ENCODE results near the gene TBC1D1. TPM values are rescaled to one million over a fixed set of nuclear protein-coding genes. Genes with fewer than 3 reads are reported as not detected.

The TBC1D1 gene
- total RNA-seq, 2 donors from 2014 or later = 139 to 220 TPM

GRCh38 chr4:38177035-38177546 lies 286.2 kb downstream of the TBC1D1 start:
- H3K36me3 ChIP-seq = no peaks in the 10 kb centered on the region
- peaks cover 0 to 11% of the 10 kb centered on the region in 2 donors for H3K4me1 ChIP-seq
- no peaks in the 10 kb centered on the region for H3K27me3 ChIP-seq
- DNase-seq (ENCODE audit: low spot score) = peak; percentile 75
- no peak for TF ChIP-seq CTCF (IDR thresholded peaks at IDR 0.05)
- no peak overlapping the region for H3K4me3 ChIP-seq
- H3K9me3 ChIP-seq = no peaks in the 10 kb centered on the region
- H3K27ac ChIP-seq = peak overlapping the region; percentile 19 to 47

GRCh38 chr4:38177641-38178391 lies 286.9 kb downstream of the TBC1D1 start:
- no peak for TF ChIP-seq CTCF (IDR thresholded peaks at IDR 0.05)
- Histone ChIP-seq H3K4me3 (no peak overlapping the region), H3K36me3 (no peaks in the 10 kb centered on the region), H3K27me3 (no peaks in the 10 kb centered on the region), H3K4me1 (peaks cover 0 to 11% of the 10 kb centered on the region in 2 donors), H3K27ac (peak overlapping the region; percentile 19 to 47), H3K9me3 (no peaks in the 10 kb centered on the region)
- peak; percentile 88 for DNase-seq (ENCODE audit: low spot score)

GRCh38 chr4:38178392-38178995 lies 287.6 kb downstream of the TBC1D1 start:
- no peak overlapping the region for H3K27ac ChIP-seq

GRCh38 chr4:38179690-38180377 lies 288.9 kb downstream of the TBC1D1 start:
- Histone ChIP-seq H3K27ac (no peak overlapping the region), H3K36me3 (no peaks in the 10 kb centered on the region), H3K4me3 (no peak overlapping the region), H3K27me3 (no peaks in the 10 kb centered on the region), H3K9me3 (no peaks in the 10 kb centered on the region), H3K4me1 (peaks cover 0 to 11% of the 10 kb centered on the region in 2 donors)
- peak; percentile 88 for DNase-seq (ENCODE audit: low spot score)
- TF ChIP-seq CTCF (IDR thresholded peaks at IDR 0.05) = peak; percentile 84 to 97

More at GRCh38 chr4:38178392-38178995, 287.6 kb downstream of the TBC1D1 start:
- Histone ChIP-seq H3K9me3 (no peaks in the 10 kb centered on the region), H3K36me3 (no peaks in the 10 kb centered on the region), H3K4me1 (peaks cover 0 to 11% of the 10 kb centered on the region in 2 donors), H3K27me3 (no peaks in the 10 kb centered on the region), H3K4me3 (no peak overlapping the region)
- no peak for TF ChIP-seq CTCF (IDR thresholded peaks at IDR 0.05)
- DNase-seq (ENCODE audit: low spot score) = no peak

GRCh38 chr4:38180456-38180855 lies 289.6 kb downstream of the TBC1D1 start:
- H3K4me3 ChIP-seq = no peak overlapping the region
- no peaks in the 10 kb centered on the region for H3K36me3 ChIP-seq
- H3K4me1 ChIP-seq = peaks cover 0 to 11% of the 10 kb centered on the region in 2 donors
- DNase-seq (ENCODE audit: low spot score) = no peak
- no peak for TF ChIP-seq CTCF (IDR thresholded peaks at IDR 0.05)
- H3K9me3 ChIP-seq = no peaks in the 10 kb centered on the region
- no peaks in the 10 kb centered on the region for H3K27me3 ChIP-seq
- H3K27ac ChIP-seq = no peak overlapping the region
